ENCODE data around the gene SFRP5. TPM values are rescaled to one million over a fixed set of nuclear protein-coding genes. Genes with fewer than 3 reads are reported as not detected.

The SFRP5 gene
- total RNA-seq, 1 donor from 2014 or later, result not detected

DNA sequence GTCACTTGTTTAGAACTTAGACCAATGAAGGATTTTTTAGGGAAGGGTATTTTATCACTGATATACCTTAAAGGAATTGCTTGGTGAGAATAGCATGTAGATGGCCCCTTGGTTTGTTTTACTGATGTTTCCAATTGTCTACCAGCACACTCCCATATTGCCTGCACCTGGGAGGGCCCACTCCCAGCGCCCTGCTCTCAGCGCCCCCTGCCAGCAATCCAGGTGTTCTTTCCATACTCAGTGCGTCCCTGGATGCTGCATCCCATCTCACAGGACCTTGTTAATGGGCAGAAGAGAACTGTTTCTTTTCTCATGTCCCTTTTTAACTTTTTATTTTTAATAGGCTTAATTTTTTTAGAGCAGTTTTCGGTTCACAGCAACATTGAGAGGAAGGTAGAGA is 24.1 kb upstream of the SFRP5 start:
- no peak for DNase-seq
- TF ChIP-seq, protein P1, sequence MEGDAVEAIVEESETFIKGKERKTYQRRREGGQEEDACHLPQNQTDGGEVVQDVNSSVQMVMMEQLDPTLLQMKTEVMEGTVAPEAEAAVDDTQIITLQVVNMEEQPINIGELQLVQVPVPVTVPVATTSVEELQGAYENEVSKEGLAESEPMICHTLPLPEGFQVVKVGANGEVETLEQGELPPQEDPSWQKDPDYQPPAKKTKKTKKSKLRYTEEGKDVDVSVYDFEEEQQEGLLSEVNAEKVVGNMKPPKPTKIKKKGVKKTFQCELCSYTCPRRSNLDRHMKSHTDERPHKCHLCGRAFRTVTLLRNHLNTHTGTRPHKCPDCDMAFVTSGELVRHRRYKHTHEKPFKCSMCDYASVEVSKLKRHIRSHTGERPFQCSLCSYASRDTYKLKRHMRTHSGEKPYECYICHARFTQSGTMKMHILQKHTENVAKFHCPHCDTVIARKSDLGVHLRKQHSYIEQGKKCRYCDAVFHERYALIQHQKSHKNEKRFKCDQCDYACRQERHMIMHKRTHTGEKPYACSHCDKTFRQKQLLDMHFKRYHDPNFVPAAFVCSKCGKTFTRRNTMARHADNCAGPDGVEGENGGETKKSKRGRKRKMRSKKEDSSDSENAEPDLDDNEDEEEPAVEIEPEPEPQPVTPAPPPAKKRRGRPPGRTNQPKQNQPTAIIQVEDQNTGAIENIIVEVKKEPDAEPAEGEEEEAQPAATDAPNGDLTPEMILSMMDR (IDR thresholded peaks at IDR 0.05), result no peak
- CTCF ChIA-PET, result no interaction called here
- intact Hi-C loops (cut with micrococcal nuclease), result no loop called here
- H3K4me1 Mint-ChIP-seq, result peaks cover 5% of the 10 kb centered on the region
- H3K36me3 Mint-ChIP-seq (ENCODE audit: low read depth), result no peaks in the 10 kb centered on the region
- peaks cover 10% of the 10 kb centered on the region for H3K27me3 Mint-ChIP-seq
- ATAC-seq (ENCODE audit: low read depth), result no peak
- POLR2A ChIA-PET, result no interaction called here
- no peak overlapping the region for H3K4me3 Mint-ChIP-seq
- H3K9me3 Mint-ChIP-seq, result peaks cover 4% of the 10 kb centered on the region
- H3K27ac Mint-ChIP-seq, result no peak overlapping the region

- Mint-ChIP-seq H3K36me3 (ENCODE audit: low read depth) (no peaks in the 10 kb centered on the region), H3K9me3 (no peaks in the 10 kb centered on the region), H3K4me3 (no peak overlapping the region), H3K27me3 (peaks cover 22% of the 10 kb centered on the region), H3K4me1 (peaks cover 5% of the 10 kb centered on the region), H3K27ac (no peak overlapping the region)
- intact Hi-C loops (cut with micrococcal nuclease), result loop anchor here (1.0 to 5.0 kb wide), 3 partner anchors 77 to 515 kb away; no protein-coding TSS in a partner anchor
- CTCF ChIA-PET, result interaction anchor here (0.6 to 1.5 kb wide), 3 partner anchors 9 to 249 kb away, joined by 3 to 8 read pairs (median 3); no protein-coding TSS in a partner anchor
- no peak for ATAC-seq (ENCODE audit: low read depth)
- POLR2A ChIA-PET, result no interaction called here
- DNase-seq, result peak; percentile 47
- TF ChIP-seq, protein P1 (IDR thresholded peaks at IDR 0.05), result peak; percentile 43
Measured at GRCh38 chr10:97791824-97792721, 20.3 kb upstream of the SFRP5 start.

GRCh38 chr10:97789770-97790397 is 18.1 kb upstream of the SFRP5 start:
- no peak overlapping the region for H3K27ac Mint-ChIP-seq
- H3K36me3 Mint-ChIP-seq (ENCODE audit: low read depth), result no peaks in the 10 kb centered on the region
- no peak overlapping the region for H3K4me3 Mint-ChIP-seq
- H3K9me3 Mint-ChIP-seq, result no peaks in the 10 kb centered on the region
- ChIA-PET CTCF (interaction anchor here (1.4 kb wide), 1 partner anchor 251 kb away, joined by 3 read pairs; no protein-coding TSS in a partner anchor), POLR2A (no interaction called here)
- TF ChIP-seq, protein P1 (IDR thresholded peaks at IDR 0.05), result no peak
- intact Hi-C loops (cut with micrococcal nuclease), result loop anchor here (5.0 kb wide), 1 partner anchor 517 kb away; no protein-coding TSS in a partner anchor
- no peak for DNase-seq
- H3K4me1 Mint-ChIP-seq, result no peaks in the 10 kb centered on the region
- no peak for ATAC-seq (ENCODE audit: low read depth)
- H3K27me3 Mint-ChIP-seq, result peaks cover 20% of the 10 kb centered on the region

- H3K4me3 Mint-ChIP-seq, result no peak overlapping the region
- H3K9me3 Mint-ChIP-seq, result no peaks in the 10 kb centered on the region
- H3K27me3 Mint-ChIP-seq, result peaks cover 20% of the 10 kb centered on the region
- ChIA-PET POLR2A (no interaction called here), CTCF (no interaction called here)
- intact Hi-C loops (cut with micrococcal nuclease), result no loop called here
- TF ChIP-seq, protein P1 (IDR thresholded peaks at IDR 0.05), result no peak
- no peaks in the 10 kb centered on the region for H3K36me3 Mint-ChIP-seq (ENCODE audit: low read depth)
- DNase-seq (no peak), ATAC-seq (ENCODE audit: low read depth) (no peak)
- no peaks in the 10 kb centered on the region for H3K4me1 Mint-ChIP-seq
- no peak overlapping the region for H3K27ac Mint-ChIP-seq
Measured at GRCh38 chr10:97788552-97789442, 17.0 kb upstream of the SFRP5 start.

Measured in activated B cell treated with CpG ODN at 0.5 μM for 24 hours (primary cell).